Measurements from ENCODE around the gene SERTAD1. TPM values are rescaled to one million over a fixed set of nuclear protein-coding genes. Genes with fewer than 3 reads are reported as not detected.
A peak's percentile ranks its signal among the peaks of the same experiment; 100 is the strongest.

SERTAD1 gene
- 13.0 to 14.8 TPM (median 14.5 TPM) in 3 replicates for total RNA-seq
- long read RNA-seq, transcript SERTAD1-201 (2 exons, 2,114 nt): major isoform, 40 of 41 reads
- long read RNA-seq, partial matches to known transcripts: 0 of 41 reads
- long read RNA-seq, other reads (novel, unspliced or antisense): 1 of 41 reads

GRCh38 chr19:40425450-40426287, at the start of gene SERTAD1:
Gene SERTAD1 (minus strand): TSS chr19:40425992. CDS start chr19:40423546, 2,446 bp downstream.
- Mint-ChIP-seq H3K27me3 (ENCODE audit: low read depth) (no peaks in the 10 kb centered on the region), H3K36me3 (ENCODE audit: low read depth) (peaks cover 6% of the 10 kb centered on the region), H3K4me1 (ENCODE audit: low read depth) (peaks cover 29% of the 10 kb centered on the region), H3K4me3 (ENCODE audit: unreplicated experiment) (peak within 1 kb of the TSS; percentile 93), H3K9me3 (ENCODE audit: low read depth) (no peaks in the 10 kb centered on the region), H3K27ac (ENCODE audit: unreplicated experiment) (peak within 1 kb of the TSS; percentile 98)
- TF ChIP-seq CTCF (IDR thresholded peaks at IDR 0.05): peak; percentile 96
- peak; percentile 100 for DNase-seq (ENCODE audit: low spot score)

- no peak for TF ChIP-seq CTCF (IDR thresholded peaks at IDR 0.05)
- Mint-ChIP-seq H3K27ac (ENCODE audit: unreplicated experiment) (no peak overlapping the region), H3K27me3 (ENCODE audit: low read depth) (peaks cover 4% of the 10 kb centered on the region), H3K36me3 (ENCODE audit: low read depth) (no peaks in the 10 kb centered on the region), H3K4me1 (ENCODE audit: low read depth) (no peaks in the 10 kb centered on the region), H3K4me3 (ENCODE audit: unreplicated experiment) (no peak overlapping the region), H3K9me3 (ENCODE audit: low read depth) (no peaks in the 10 kb centered on the region)
- no peak for DNase-seq (ENCODE audit: low spot score)
Observed at GRCh38 chr19:40474737-40475136, 48.9 kb upstream of the SERTAD1 start.

- no peaks in the 10 kb centered on the region for H3K36me3 Mint-ChIP-seq (ENCODE audit: low read depth)
- no peak overlapping the region for H3K4me3 Mint-ChIP-seq (ENCODE audit: unreplicated experiment)
- TF ChIP-seq CTCF (IDR thresholded peaks at IDR 0.05): no peak
- no peaks in the 10 kb centered on the region for H3K4me1 Mint-ChIP-seq (ENCODE audit: low read depth)
- H3K9me3 Mint-ChIP-seq (ENCODE audit: low read depth): no peaks in the 10 kb centered on the region
- no peak overlapping the region for H3K27ac Mint-ChIP-seq (ENCODE audit: unreplicated experiment)
- no peak for DNase-seq (ENCODE audit: low spot score)
- peaks cover 3% of the 10 kb centered on the region for H3K27me3 Mint-ChIP-seq (ENCODE audit: low read depth)
Observed at GRCh38 chr19:40472516-40472915, 46.7 kb upstream of the SERTAD1 start.

- H3K36me3 Mint-ChIP-seq (ENCODE audit: low read depth): no peaks in the 10 kb centered on the region
- peaks cover 7% of the 10 kb centered on the region for H3K4me1 Mint-ChIP-seq (ENCODE audit: low read depth)
- H3K27ac Mint-ChIP-seq (ENCODE audit: unreplicated experiment): no peak overlapping the region
- H3K27me3 Mint-ChIP-seq (ENCODE audit: low read depth): peaks cover 6% of the 10 kb centered on the region
- no peak for TF ChIP-seq CTCF (IDR thresholded peaks at IDR 0.05)
- no peak for DNase-seq (ENCODE audit: low spot score)
- no peaks in the 10 kb centered on the region for H3K9me3 Mint-ChIP-seq (ENCODE audit: low read depth)
- H3K4me3 Mint-ChIP-seq (ENCODE audit: unreplicated experiment): no peak overlapping the region
Observed at GRCh38 chr19:40471111-40471510, 45.3 kb upstream of the SERTAD1 start.

GRCh38 chr19:40469011-40469410, 43.2 kb upstream of the SERTAD1 start:
- Mint-ChIP-seq H3K27me3 (ENCODE audit: low read depth) (peaks cover 6% of the 10 kb centered on the region), H3K4me3 (ENCODE audit: unreplicated experiment) (no peak overlapping the region), H3K4me1 (ENCODE audit: low read depth) (peaks cover 23% of the 10 kb centered on the region), H3K27ac (ENCODE audit: unreplicated experiment) (no peak overlapping the region), H3K36me3 (ENCODE audit: low read depth) (no peaks in the 10 kb centered on the region), H3K9me3 (ENCODE audit: low read depth) (no peaks in the 10 kb centered on the region)
- TF ChIP-seq CTCF (IDR thresholded peaks at IDR 0.05): no peak
- no peak for DNase-seq (ENCODE audit: low spot score)

All from chondrocyte (in vitro differentiated cells).